H1 (cell line): Measurements from ENCODE around the gene GAD2. TPM values are rescaled to one million over a fixed set of nuclear protein-coding genes. Genes with fewer than 3 reads are reported as not detected.

ENCODE experiments used
- CTCF ChIA-PET: fragments of 300-600 bp; sonication (Branson Sonifier 250); formaldehyde crosslinking; loops from one replicate; lab custom pipeline; 2021; ENCODE audit not compliant: partially characterized antibody; lab: Charles Lee
- POLR2A ChIA-PET: fragments of 300-600 bp; sonication (Branson Sonifier 250); formaldehyde crosslinking; loops from one replicate; lab custom pipeline; 2021; ENCODE audit warnings: inconsistent platforms; ENCODE audit not compliant: partially characterized antibody; lab: Charles Lee
- DNase-seq, 2 experiments: peaks; one replicate each; pipeline versions ENCODE4 v3.0.0 to v3.0.0-alpha.2; 2010 to 2022; ENCODE audit warnings: low spot score in 2 of 2, low read depth in 1 of 2, mixed read lengths in 1 of 2
- FAIRE-seq: peaks from 2 replicates; lab custom pipeline; 2011; peaks lifted over from hg19 to GRCh38; lab: Jason Lieb, UNC
- H2AFZ ChIP-seq: 2 replicates; pipeline ENCODE4 v1.8.1; 2012; ENCODE audit warnings: low read length, inconsistent platforms
- H2AK5ac ChIP-seq: 2 replicates; pipeline ENCODE4 v1.6.1; 2013; ENCODE audit warnings: low read depth, low read length
- H2BK120ac ChIP-seq: replicated peaks from 2 replicates; pipeline ENCODE3; 2013; ENCODE audit warnings: low read depth, low read length, inconsistent platforms
- H2BK12ac ChIP-seq: 2 replicates; pipeline ENCODE4 v1.6.1; 2013; ENCODE audit warnings: low read depth, low read length
- H2BK15ac ChIP-seq: 2 replicates; pipeline ENCODE4 v1.6.1; 2013; ENCODE audit warnings: low read length
- H2BK20ac ChIP-seq: 2 replicates; pipeline ENCODE4 v1.6.1; 2013; ENCODE audit warnings: low read length
- H2BK5ac ChIP-seq: 2 replicates; pipeline ENCODE4 v1.6.1; 2013; ENCODE audit warnings: low read depth, low read length
- H3K14ac ChIP-seq: 2 replicates; pipeline ENCODE4 v1.6.1; 2013; ENCODE audit warnings: inconsistent platforms; ENCODE audit not compliant: insufficient read length
- H3K18ac ChIP-seq: 2 replicates; pipeline ENCODE4 v1.6.1; 2013; ENCODE audit warnings: low read length; ENCODE audit errors: extremely low read depth
- H3K23ac ChIP-seq: 2 replicates; pipeline ENCODE4 v1.6.1; 2013; ENCODE audit warnings: inconsistent platforms; ENCODE audit not compliant: insufficient read length
- H3K23me2 ChIP-seq: 2 replicates; pipeline ENCODE4 v1.6.1; 2013; ENCODE audit warnings: low read depth, low read length
- H3K27ac ChIP-seq: 2 replicates; pipeline ENCODE4 v1.6.1; 2011; ENCODE audit warnings: low read depth, low read length, inconsistent platforms
- H3K27me3 ChIP-seq, 4 experiments: replicated peaks in 1 of 4; 1 replicate in 1 of 4; 2 replicates in 3 of 4; pipeline versions ENCODE4 v1.6.1 to v1.8.1; 2011 to 2013; ENCODE audit warnings: low read length in 3 of 4, mild to moderate bottlenecking in 3 of 4, inconsistent platforms in 2 of 4, mixed read lengths in 2 of 4, moderate library complexity in 1 of 4; ENCODE audit not compliant: control insufficient read depth in 3 of 4, insufficient read depth in 3 of 4; ENCODE audit errors: extremely low read depth in 1 of 4
- H3K36me3 ChIP-seq, 4 experiments: 2 replicates each; pipeline versions ENCODE4 v1.6.1 to v1.8.1; 2011 to 2013; ENCODE audit warnings: mild to moderate bottlenecking in 4 of 4, low read length in 3 of 4, moderate library complexity in 2 of 4, control low read depth in 1 of 4, inconsistent platforms in 1 of 4; ENCODE audit not compliant: insufficient read depth in 4 of 4, control insufficient read depth in 2 of 4
- H3K4ac ChIP-seq: replicated peaks from 2 replicates; pipeline ENCODE3; 2013; ENCODE audit warnings: low read length, low read depth, mixed read lengths, inconsistent platforms; ENCODE audit not compliant: insufficient read length
- H3K4me1 ChIP-seq, 4 experiments: replicated peaks in 1 of 4; 1 replicate in 1 of 4; 2 replicates in 3 of 4; pipeline versions ENCODE4 v1.6.1 to v1.8.1; 2011 to 2013; ENCODE audit warnings: low read length in 3 of 4, inconsistent platforms in 2 of 4, mixed read lengths in 1 of 4; ENCODE audit not compliant: insufficient read depth in 4 of 4, control insufficient read depth in 3 of 4
- H3K4me2 ChIP-seq, 2 experiments: 2 replicates each; pipeline versions ENCODE4 v1.6.1 to v1.8.1; 2011 to 2013; ENCODE audit warnings: low read depth in 2 of 2, low read length in 2 of 2, control low read depth in 1 of 2, inconsistent platforms in 1 of 2, mild to moderate bottlenecking in 1 of 2; ENCODE audit not compliant: insufficient read depth in 1 of 2
- H3K4me3 ChIP-seq, 4 experiments: fragments of 200-600, 300-600 bp in 1 of 4; sonication (generic), shearing (Covaris generic), sonication (Bioruptor Twin) in 1 of 4; 2 replicates each; pipeline versions ENCODE4 v1.5.1 to v1.8.1; 2011 to 2016; ENCODE audit warnings: low read length in 4 of 4, low read depth in 3 of 4, control low read depth in 2 of 4, inconsistent platforms in 2 of 4, mild to moderate bottlenecking in 2 of 4, mixed read lengths in 1 of 4, moderate library complexity in 1 of 4; ENCODE audit not compliant: insufficient read depth in 2 of 4; ENCODE audit errors: extremely low read depth in 1 of 4
- H3K56ac ChIP-seq: replicated peaks from 2 replicates; pipeline ENCODE3; 2013; ENCODE audit warnings: low read depth, mild to moderate bottlenecking, mixed read lengths, low read length, inconsistent platforms; ENCODE audit not compliant: insufficient read length
- H3K79me1 ChIP-seq: 2 replicates; pipeline ENCODE4 v1.6.1; 2013; ENCODE audit warnings: low read depth, low read length, control low read depth
- H3K79me2 ChIP-seq, 2 experiments: 2 replicates each; pipeline versions ENCODE4 v1.6.1 to v1.8.1; 2012 to 2013; ENCODE audit warnings: low read length in 2 of 2, mild to moderate bottlenecking in 2 of 2, inconsistent platforms in 1 of 2; ENCODE audit not compliant: insufficient read depth in 2 of 2, control insufficient read depth in 1 of 2
- H3K9ac ChIP-seq, 4 experiments: replicated peaks in 1 of 4; 1 replicate in 1 of 4; 2 replicates in 3 of 4; pipeline versions ENCODE4 v1.6.1 to v1.8.1; 2011 to 2013; ENCODE audit warnings: low read depth in 3 of 4, low read length in 3 of 4, control low read depth in 2 of 4, mild to moderate bottlenecking in 2 of 4, moderate library complexity in 2 of 4, inconsistent platforms in 1 of 4; ENCODE audit errors: extremely low read depth in 1 of 4
- H3K9me3 ChIP-seq, 2 experiments: 2 replicates each; pipeline versions ENCODE4 v1.6.1 to v1.8.1; 2012 to 2013; ENCODE audit warnings: mild to moderate bottlenecking in 2 of 2, moderate library complexity in 2 of 2, control low read depth in 1 of 2, inconsistent platforms in 1 of 2, low read depth in 1 of 2, low read length in 1 of 2, mixed read lengths in 1 of 2; ENCODE audit not compliant: insufficient read depth in 2 of 2
- H4K20me1 ChIP-seq, 2 experiments: replicated peaks in 1 of 2; 2 replicates each; pipeline versions ENCODE3 to v1.8.1; 2011 to 2013; ENCODE audit warnings: inconsistent platforms in 2 of 2, low read length in 2 of 2, mild to moderate bottlenecking in 1 of 2; ENCODE audit not compliant: insufficient read depth in 2 of 2, control insufficient read depth in 1 of 2
- H4K5ac ChIP-seq: 2 replicates; pipeline ENCODE4 v1.6.1; 2013; ENCODE audit warnings: low read length, low read depth, mixed read lengths, inconsistent platforms; ENCODE audit not compliant: insufficient read length
- H4K8ac ChIP-seq: 2 replicates; pipeline ENCODE4 v1.8.0; 2013; ENCODE audit warnings: mild to moderate bottlenecking, moderate library complexity, low read length, inconsistent platforms; ENCODE audit not compliant: insufficient read depth; ENCODE audit errors: extremely low read depth
- H4K91ac ChIP-seq: replicated peaks from 2 replicates; pipeline ENCODE3; 2013; ENCODE audit warnings: low read length, mixed read lengths, inconsistent platforms; ENCODE audit not compliant: insufficient read length
- BCL11A ChIP-seq, 2 experiments: IDR thresholded peaks; one replicate each; pipeline ENCODE4 v1.6.1; 2011; ENCODE audit warnings: low read depth in 2 of 2, low read length in 2 of 2, mild to moderate bottlenecking in 2 of 2
- CEBPB ChIP-seq: IDR thresholded peaks from 2 replicates; pipeline ENCODE4 v1.6.1; 2012; ENCODE audit warnings: low read depth, low read length
- EZH2 ChIP-seq: fragments of 200-600 bp; sonication (generic); IDR thresholded peaks from 2 replicates; pipeline ENCODE4 v1.7.1; 2012; ENCODE audit warnings: low read depth, mild to moderate bottlenecking, moderate library complexity, low read length, inconsistent platforms; ENCODE audit not compliant: severe bottlenecking
- GABPA ChIP-seq: IDR thresholded peaks from 2 replicates; pipeline ENCODE4 v1.6.1; 2011; ENCODE audit warnings: mild to moderate bottlenecking, low read length, moderate library complexity, borderline replicate concordance; ENCODE audit not compliant: insufficient read depth
- MAFK ChIP-seq: IDR thresholded peaks from 2 replicates; pipeline ENCODE4 v1.6.1; 2012; ENCODE audit warnings: low read depth, mild to moderate bottlenecking, improper control_type of control experiment, low read length
- NANOG ChIP-seq: IDR thresholded peaks from 2 replicates; pipeline ENCODE4 v1.6.1; 2011; ENCODE audit warnings: low read length, low read depth, mild to moderate bottlenecking, inconsistent platforms; ENCODE audit not compliant: insufficient read depth, poor library complexity, severe bottlenecking
- POLR2A ChIP-seq, 2 experiments: IDR thresholded peaks; 1 replicate in 1 of 2; 2 replicates in 1 of 2; pipeline ENCODE4 v1.6.1; 2011; ENCODE audit warnings: low read depth in 2 of 2, low read length in 2 of 2, mild to moderate bottlenecking in 2 of 2; ENCODE audit errors: control extremely low read depth in 1 of 2
- POLR2AphosphoS5 ChIP-seq: IDR thresholded peaks from 2 replicates; pipeline ENCODE4 v1.6.1; 2011; ENCODE audit warnings: low read depth, low read length
- RNF2 ChIP-seq: fragments of 200-900, 300-1000 bp; sonication (generic); IDR thresholded peaks from 2 replicates; pipeline ENCODE4 v1.7.1; 2016; ENCODE audit warnings: borderline replicate concordance, low read depth, mild to moderate bottlenecking, antibody characterized with exemption, low read length; ENCODE audit not compliant: poor library complexity, severe bottlenecking; ENCODE audit errors: missing control alignments
- RXRA ChIP-seq: IDR thresholded peaks from 2 replicates; pipeline ENCODE4 v1.6.1; 2011; ENCODE audit warnings: low read depth, mild to moderate bottlenecking, low read length, moderate library complexity; ENCODE audit not compliant: insufficient read depth
- SIRT6 ChIP-seq: IDR thresholded peaks from one replicate; pipeline ENCODE4 v1.7.1; 2012; ENCODE audit warnings: low read length, inconsistent platforms
- SUZ12 ChIP-seq: fragments of 200-600 bp; sonication (generic); IDR thresholded peaks from 2 replicates; pipeline ENCODE4 v1.6.1; 2012; ENCODE audit warnings: mild to moderate bottlenecking, inconsistent platforms, low read length, moderate library complexity, mixed read lengths
- WGBS, 2 experiments: shearing (Covaris generic) in 1 of 2; methylation state at CpG; one replicate each; pipeline versions ENCODE4 v1.1.6 to v1.1.7; 2013 to 2015; ENCODE audit warnings: low lambda C conversion rate in 2 of 2, mixed read lengths in 2 of 2, inconsistent platforms in 1 of 2, low coverage in 1 of 2, missing lambda C conversion rate in 1 of 2; ENCODE audit not compliant: insufficient replicate concordance in 2 of 2, insufficient coverage in 1 of 2, insufficient read length in 1 of 2; ENCODE audit errors: extremely low coverage in 1 of 2, missing lambda C conversion rate in 1 of 2; 5-methylcytosine and 5-hydroxymethylcytosine counted together
- polyA plus RNA-seq, 7 experiments: library from polyadenylated mRNA; depleted of rRNA in 3 of 7; stranded (reverse) in 5 of 7; unstranded in 2 of 7; fragments of >200 nt in 5 of 7; fragments of 200-250 nt in 2 of 7; gene quantifications; 1 replicate in 5 of 7; 2 replicates in 1 of 7; 4 replicates in 1 of 7; pipeline versions ENCODE4 v1.2.1 to v1.2.3, GENCODE V29; 2011 to 2013; ENCODE audit warnings: missing spikeins in 2 of 7, mixed read lengths in 2 of 7
- total RNA-seq: library from RNA; stranded (reverse); fragmentation: NEBNext Ultra II Directional; extraction: Animal tissue kit (Norgen Biotek cat#: 25700); gene quantifications from 2 replicates; pipeline ENCODE4 v1.2.1, GENCODE V29; 2021

Gene GAD2
- total and polyA plus RNA-seq, 2 of the 8 experiments (the other 6 are each of a cell fraction or from before 2014, with no cell fraction given), result 0.30 to 0.47 TPM

DNA sequence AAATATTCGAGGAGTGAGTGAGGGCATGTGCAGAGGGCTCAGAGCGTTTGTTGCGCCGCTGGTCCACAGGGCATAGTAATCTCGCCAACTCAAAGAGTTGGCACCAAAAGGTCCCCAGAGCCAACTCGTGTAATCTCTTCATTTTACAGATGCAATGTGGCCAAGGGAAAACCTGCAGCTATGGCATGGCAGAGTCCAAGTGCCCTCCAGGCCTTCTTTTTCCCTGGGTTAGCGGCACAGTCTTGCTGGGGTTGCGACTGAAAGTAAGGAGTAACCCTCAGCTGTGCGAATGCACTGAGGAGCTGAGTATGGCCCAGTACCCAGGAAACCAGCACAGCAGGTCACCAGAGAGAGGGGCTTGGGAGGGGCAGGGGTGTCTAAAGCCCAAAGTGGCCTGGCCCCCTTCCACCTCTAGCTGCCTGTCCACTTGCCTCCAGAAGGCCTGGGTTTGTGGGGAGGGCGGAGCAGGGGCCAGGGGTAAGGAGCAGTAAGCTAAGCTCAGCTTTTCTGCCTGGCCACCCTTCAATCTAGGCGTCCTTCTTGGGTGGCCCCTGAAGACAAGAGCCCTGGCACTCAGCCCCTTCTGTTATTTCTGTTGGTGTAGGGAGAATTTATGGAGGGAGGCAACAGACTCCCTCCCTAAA, 3.3 kb upstream of the GAD2 start:
- Histone ChIP-seq H3K4me2 (peak overlapping the region; percentile 92 to 98), H4K5ac (no peak overlapping the region), H3K27ac (no peak overlapping the region), H4K8ac (peak overlapping the region; percentile 4; the same call in 1 of the 2 replicates), H4K91ac (peak overlapping the region; percentile 25), H2AFZ (no peak overlapping the region), H3K9ac (no peak overlapping the region), H3K4me1 (peaks cover 21 to 40% (median 28%) of the 10 kb centered on the region in 4 experiments), H3K79me2 (no peaks in the 10 kb centered on the region), H3K23ac (no peak overlapping the region), H3K4me3 (peak overlapping the region in 2 of 4 experiments; percentile 4 to 68; a peak in 4 of 8 replicates), H2BK20ac (peak overlapping the region; percentile 9), H2BK120ac (peak overlapping the region; percentile 48), H3K36me3 (no peaks in the 10 kb centered on the region), H4K20me1 (peaks cover 0 to 2% of the 10 kb centered on the region in 2 experiments), H2AK5ac (no peak overlapping the region), H2BK15ac (0 out of 2 replicates have a peak overlapping the region, but pooled peaks have one; percentile 20), H3K18ac (peak overlapping the region; percentile 81), H3K14ac (no peak overlapping the region), H3K9me3 (no peaks in the 10 kb centered on the region), H2BK5ac (peak overlapping the region; percentile 72; the same call in 1 of the 2 replicates), H3K23me2 (peaks cover 39% of the 10 kb centered on the region), H3K4ac (peak overlapping the region; percentile 85), H3K27me3 (peaks cover 62 to 81% (median 79%) of the 10 kb centered on the region in 4 experiments), H2BK12ac (peak overlapping the region; percentile 78; the same call in 1 of the 2 replicates), H3K79me1 (no peaks in the 10 kb centered on the region), H3K56ac (no peak overlapping the region)
- peak in 1 of 2 experiments; percentile 64 for DNase-seq
- 17% methylated on average over 11 of the region's 11 CpGs; no CpG with 5 or more reads in 1 of the 2 experiments for WGBS, 2 experiments
- FAIRE-seq, result no peak
- ChIA-PET CTCF (interaction anchor here (0.9 to 1.7 kb wide), 3 partner anchors 49 to 57 kb away, joined by 3 to 5 read pairs (median 3); no protein-coding TSS in a partner anchor), POLR2A (interaction anchor here (1.0 to 1.5 kb wide), 4 partner anchors 9 to 279 kb away, joined by 3 read pairs; no protein-coding TSS in a partner anchor)
- TF ChIP-seq MAFK, result no peak
- TF ChIP-seq EZH2, result peak; percentile 58
- no peak for TF ChIP-seq CEBPB
- TF ChIP-seq BCL11A (IDR thresholded peaks at IDR 0.05; ENCODE audit: low read depth in 2 of 2, low read length in 2 of 2), result no peak
- TF ChIP-seq POLR2AphosphoS5, result no peak
- TF ChIP-seq NANOG, result no peak
- peak; percentile 63; the same call in 1 of the 2 replicates for TF ChIP-seq SUZ12
- no peak for TF ChIP-seq RXRA
- TF ChIP-seq SIRT6, result no peak
- TF ChIP-seq GABPA, result no peak
- no peak for TF ChIP-seq POLR2A (IDR thresholded peaks at IDR 0.05; ENCODE audit: control extremely low read depth in 1 of 2, low read depth in 2 of 2, low read length in 2 of 2)
- TF ChIP-seq RNF2, result peak; percentile 4
